ENCODE results near the gene ERFE. TPM values are rescaled to one million over a fixed set of nuclear protein-coding genes. Genes with fewer than 3 reads are reported as not detected.
"Not testable (repeated sequence)": the region's sequence is repeated elsewhere in the genome, so short reads cannot be mapped to it uniquely, and the experiment has no call there.

Gene ERFE
- total RNA-seq, 2 donors from 2014 or later, result 0.66 TPM; not detected in 1

- intact Hi-C loops (cut with DNase I), result no loop called here
- H3K27me3 ChIP-seq, result no peaks in the 10 kb centered on the region
- DNase-seq (no peak), ATAC-seq (peak; percentile 22)
- no peak for TF ChIP-seq POLR2A (IDR thresholded peaks at IDR 0.05)
- TF ChIP-seq, protein P1, sequence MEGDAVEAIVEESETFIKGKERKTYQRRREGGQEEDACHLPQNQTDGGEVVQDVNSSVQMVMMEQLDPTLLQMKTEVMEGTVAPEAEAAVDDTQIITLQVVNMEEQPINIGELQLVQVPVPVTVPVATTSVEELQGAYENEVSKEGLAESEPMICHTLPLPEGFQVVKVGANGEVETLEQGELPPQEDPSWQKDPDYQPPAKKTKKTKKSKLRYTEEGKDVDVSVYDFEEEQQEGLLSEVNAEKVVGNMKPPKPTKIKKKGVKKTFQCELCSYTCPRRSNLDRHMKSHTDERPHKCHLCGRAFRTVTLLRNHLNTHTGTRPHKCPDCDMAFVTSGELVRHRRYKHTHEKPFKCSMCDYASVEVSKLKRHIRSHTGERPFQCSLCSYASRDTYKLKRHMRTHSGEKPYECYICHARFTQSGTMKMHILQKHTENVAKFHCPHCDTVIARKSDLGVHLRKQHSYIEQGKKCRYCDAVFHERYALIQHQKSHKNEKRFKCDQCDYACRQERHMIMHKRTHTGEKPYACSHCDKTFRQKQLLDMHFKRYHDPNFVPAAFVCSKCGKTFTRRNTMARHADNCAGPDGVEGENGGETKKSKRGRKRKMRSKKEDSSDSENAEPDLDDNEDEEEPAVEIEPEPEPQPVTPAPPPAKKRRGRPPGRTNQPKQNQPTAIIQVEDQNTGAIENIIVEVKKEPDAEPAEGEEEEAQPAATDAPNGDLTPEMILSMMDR (IDR thresholded peaks at IDR 0.05), result no peak
- H3K4me3 ChIP-seq, result no peak overlapping the region
- no peaks in the 10 kb centered on the region for H3K9me3 ChIP-seq
- peaks cover 39% of the 10 kb centered on the region for H3K4me1 ChIP-seq
- peaks cover 0 to 12% of the 10 kb centered on the region in 2 donors for H3K36me3 ChIP-seq (replicated peaks in 1 of 2; ENCODE audit: insufficient read depth in 1 of 2, low read depth in 2 of 2)
- peak overlapping the region in 3 of 4 donors; percentile 51 to 74 (median 52) for H3K27ac ChIP-seq
- 66 to 79% methylated on average over 5 of the region's 5 CpGs for WGBS, 2 donors
Measured at GRCh38 chr2:238169708-238170251, 11.0 kb downstream of the ERFE start.

DNA sequence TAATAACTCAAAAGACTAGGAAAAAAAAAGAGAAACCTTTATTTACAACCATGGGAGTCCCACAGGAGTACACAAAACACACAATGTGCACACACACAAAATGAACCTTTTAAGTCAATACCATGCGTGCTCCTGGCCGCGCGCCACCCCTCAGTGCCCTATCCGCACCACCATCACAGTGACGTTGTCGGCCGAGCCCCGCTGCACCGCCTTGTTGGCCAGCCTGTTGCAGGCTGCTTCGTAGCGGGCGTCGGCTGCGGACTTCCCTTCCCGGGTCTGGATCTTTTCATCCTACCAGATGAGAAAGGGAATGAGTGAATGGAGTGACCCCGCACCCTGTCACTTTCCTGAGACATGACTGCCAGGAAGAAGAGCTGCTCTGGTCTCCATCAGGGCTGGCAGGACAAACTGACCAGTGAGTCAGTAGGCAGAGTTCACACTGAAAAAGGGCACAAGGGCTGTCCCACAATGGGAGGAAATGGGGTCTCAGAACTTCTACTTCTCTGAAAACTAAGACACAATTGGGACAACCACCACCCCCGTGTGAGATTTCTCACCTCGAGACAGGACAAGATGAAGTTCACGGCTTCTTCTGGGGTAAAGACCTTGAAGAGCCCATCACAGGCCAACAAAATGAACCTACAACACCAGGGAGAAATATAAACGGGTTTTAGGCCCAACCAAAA, 11.8 kb downstream of the ERFE start:
- no peaks in the 10 kb centered on the region for H3K9me3 ChIP-seq
- H3K36me3 ChIP-seq (replicated peaks in 1 of 2; ENCODE audit: insufficient read depth in 1 of 2, low read depth in 2 of 2), result peaks cover 0 to 13% of the 10 kb centered on the region in 2 donors
- DNase-seq (no peak), ATAC-seq (no peak)
- TF ChIP-seq, protein P1 (IDR thresholded peaks at IDR 0.05), result no peak
- TF ChIP-seq POLR2A (IDR thresholded peaks at IDR 0.05), result no peak
- peak overlapping the region in 1 of 4 donors; percentile 74 for H3K27ac ChIP-seq
- intact Hi-C loops (cut with DNase I), result no loop called here
- H3K4me1 ChIP-seq, result peaks cover 39% of the 10 kb centered on the region
- no peak overlapping the region for H3K4me3 ChIP-seq
- 90 to 92% methylated on average over 21 of the region's 21 CpGs for WGBS, 2 donors
- no peaks in the 10 kb centered on the region for H3K27me3 ChIP-seq

DNA sequence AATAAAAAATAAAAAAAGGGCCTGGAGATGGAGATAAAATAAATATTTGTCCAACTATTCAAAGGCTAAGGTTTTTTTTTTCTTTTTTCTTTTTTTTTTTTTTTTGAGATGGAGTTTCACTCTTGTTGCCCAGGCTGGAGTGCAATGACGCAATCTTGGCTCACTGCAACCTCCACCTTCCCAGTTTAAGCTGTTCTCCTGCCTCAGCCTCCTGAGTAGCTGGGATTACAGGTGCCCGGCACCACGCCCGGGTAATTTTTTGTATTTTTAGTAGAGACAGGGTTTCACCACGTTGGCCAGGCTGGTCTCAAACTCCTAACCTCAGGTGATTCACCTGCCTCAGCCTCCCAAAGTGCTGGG, 12.3 kb downstream of the ERFE start:
- ATAC-seq; H3K27me3 ChIP-seq; H3K9me3 ChIP-seq; intact Hi-C loops (cut with DNase I); H3K27ac ChIP-seq; H3K4me3 ChIP-seq; DNase-seq: not testable (repeated sequence)
- peaks cover 35% of the 10 kb centered on the region for H3K4me1 ChIP-seq
- H3K36me3 ChIP-seq (replicated peaks in 1 of 2; ENCODE audit: insufficient read depth in 1 of 2, low read depth in 2 of 2), result peaks cover 0 to 13% of the 10 kb centered on the region in 2 donors
- WGBS, 2 donors, result 85 to 92% methylated on average over 5 of the region's 5 CpGs

DNA sequence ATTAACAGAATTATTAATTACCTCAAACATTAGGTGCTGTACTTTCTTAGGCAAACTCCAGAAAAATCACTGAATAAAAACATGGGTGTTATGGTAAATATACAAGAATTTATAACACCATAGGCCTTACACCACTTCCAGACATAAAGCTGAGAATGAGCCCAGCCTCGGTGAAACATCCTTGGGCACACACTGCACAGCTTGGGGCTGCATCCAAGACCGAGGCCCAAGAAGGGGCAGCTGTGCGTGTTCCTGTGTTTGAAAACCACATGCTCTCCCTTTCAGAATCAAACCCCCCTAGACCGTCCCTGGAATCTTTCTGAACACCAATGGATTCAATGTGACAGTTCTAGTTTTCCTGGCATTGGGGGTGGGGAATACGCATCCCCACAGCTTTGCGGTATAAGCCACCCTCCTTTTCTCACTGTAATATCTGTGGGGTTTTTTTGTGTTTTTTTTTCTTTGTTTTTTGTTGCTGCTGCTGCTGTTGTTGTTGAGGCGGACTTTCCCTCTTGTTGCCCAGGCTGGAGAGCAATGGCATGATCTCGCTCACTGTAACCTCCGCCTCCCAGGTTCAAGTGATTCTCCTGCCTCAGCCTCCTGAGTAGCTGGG, 12.9 kb downstream of the ERFE start:
- Histone ChIP-seq H3K36me3 (replicated peaks in 1 of 2; ENCODE audit: insufficient read depth in 1 of 2, low read depth in 2 of 2) (peaks cover 0 to 13% of the 10 kb centered on the region in 2 donors), H3K9me3 (no peaks in the 10 kb centered on the region), H3K27me3 (no peaks in the 10 kb centered on the region), H3K27ac (no peak overlapping the region), H3K4me3 (no peak overlapping the region), H3K4me1 (peaks cover 29% of the 10 kb centered on the region)
- no peak for ATAC-seq
- intact Hi-C loops (cut with DNase I), result no loop called here
- 93 to 98% methylated on average over 9 of the region's 9 CpGs for WGBS, 2 donors
- TF ChIP-seq POLR2A (IDR thresholded peaks at IDR 0.05), result no peak
- TF ChIP-seq, protein P1 (IDR thresholded peaks at IDR 0.05), result no peak
- no peak for DNase-seq

- H3K27ac ChIP-seq, result no peak overlapping the region
- H3K36me3 ChIP-seq (replicated peaks in 1 of 2; ENCODE audit: insufficient read depth in 1 of 2, low read depth in 2 of 2), result peaks cover 0 to 15% of the 10 kb centered on the region in 2 donors
- no peaks in the 10 kb centered on the region for H3K27me3 ChIP-seq
- 88 to 99% methylated on average over 13 to 14 of the region's 14 CpGs for WGBS, 2 donors
- TF ChIP-seq POLR2A (IDR thresholded peaks at IDR 0.05), result no peak
- TF ChIP-seq, protein P1 (IDR thresholded peaks at IDR 0.05), result no peak
- ATAC-seq (no peak), DNase-seq (no peak)
- peaks cover 22% of the 10 kb centered on the region for H3K4me1 ChIP-seq
- no peaks in the 10 kb centered on the region for H3K9me3 ChIP-seq
- H3K4me3 ChIP-seq, result no peak overlapping the region
- intact Hi-C loops (cut with DNase I), result no loop called here
Measured at GRCh38 chr2:238172439-238172838, 13.7 kb downstream of the ERFE start.

All from body of pancreas (tissue), 4 donors.